Head of caudate nucleus (tissue), 42 donors: ENCODE measurements around the gene RBBP8.

Experiments used
- DNase-seq, 42 donors: peaks; one replicate each; pipeline versions ENCODE4 v3.0.0 to v3.0.0-alpha.2; 2020 to 2021; ENCODE audit warnings: mixed read lengths in 7 of 42
- intact Hi-C: fragments of 100-400 bp; cut with DNase I; formaldehyde crosslinking; loops from one replicate; pipeline ENCODE4 v1.15.0; 2022

The RBBP8 gene

DNA sequence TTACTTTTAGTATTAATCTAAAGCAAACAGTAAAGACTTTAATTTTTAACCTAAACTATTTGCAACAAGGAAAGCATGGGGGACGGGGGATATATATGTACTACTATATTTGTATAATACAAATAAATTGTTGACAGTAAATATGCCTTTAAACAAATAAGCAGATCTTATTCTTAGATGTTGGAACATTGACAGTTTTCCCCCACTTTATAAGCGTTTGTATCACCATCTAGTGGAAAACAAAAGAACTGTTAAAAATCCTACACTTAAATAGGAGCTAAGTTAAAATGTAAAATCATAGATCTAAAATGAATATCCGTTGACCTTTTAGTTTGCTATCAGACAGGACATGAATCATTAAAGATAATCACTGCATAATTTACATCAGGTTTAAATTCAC lies 50.0 kb downstream of the RBBP8 start:
- intact Hi-C loops: no loop called here
- no peak for DNase-seq

DNA sequence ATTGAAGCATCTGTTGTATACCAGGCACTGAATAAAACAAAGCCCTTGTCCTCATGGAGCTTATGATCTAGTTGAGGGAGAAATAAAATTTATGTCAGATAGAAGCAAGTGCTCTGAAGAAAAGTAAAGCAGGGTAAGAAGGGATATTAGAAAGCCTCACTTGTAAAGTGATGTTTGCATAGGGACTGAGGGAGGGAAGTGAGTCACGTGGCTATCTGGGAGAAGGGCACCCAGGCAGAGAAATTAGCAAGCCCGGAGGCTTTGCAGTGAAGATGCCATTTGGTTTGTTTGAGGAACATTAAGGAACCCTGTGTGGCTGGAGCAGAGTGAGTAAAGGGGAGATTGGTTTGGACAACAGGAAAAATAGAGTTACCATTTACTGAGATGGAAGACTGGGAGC lies 52.1 kb downstream of the RBBP8 start:
- intact Hi-C loops: loop anchor here (5.0 kb wide), 1 partner anchor 183 kb away; no protein-coding TSS in a partner anchor
- no peak for DNase-seq

DNA sequence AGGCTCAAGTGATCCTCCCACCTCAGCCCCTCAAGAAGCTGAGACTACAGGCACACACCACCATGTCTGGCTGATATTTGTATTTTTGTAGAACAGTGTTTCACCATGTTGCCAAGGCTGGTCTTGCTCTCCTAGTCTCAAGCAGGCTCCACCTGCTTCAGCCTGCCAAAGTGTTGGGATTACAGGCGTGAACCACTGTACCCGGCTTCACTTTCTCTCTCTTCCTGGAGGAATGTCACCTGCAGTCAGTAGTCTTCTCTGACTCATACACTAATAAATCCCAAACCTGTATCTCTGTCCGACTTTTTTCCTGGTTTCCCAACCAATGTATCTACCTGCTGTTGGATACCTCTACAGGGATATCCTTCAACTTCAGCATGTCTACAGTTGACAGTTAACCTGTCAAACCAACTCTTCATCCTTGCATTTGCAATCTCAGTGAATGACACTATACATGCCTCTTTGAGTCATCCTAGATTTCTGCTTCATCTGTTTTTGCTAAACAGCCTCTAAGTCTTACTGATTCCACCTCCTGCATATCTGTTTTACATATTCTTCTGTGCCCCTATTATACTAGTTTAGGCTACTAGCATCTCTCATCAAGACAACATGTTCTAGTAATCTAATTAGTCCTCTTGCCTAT lies 54.5 kb downstream of the RBBP8 start:
- no peak for DNase-seq
- intact Hi-C loops: loop anchor here (5.0 kb wide), 1 partner anchor 185 kb away; no protein-coding TSS in a partner anchor

DNA sequence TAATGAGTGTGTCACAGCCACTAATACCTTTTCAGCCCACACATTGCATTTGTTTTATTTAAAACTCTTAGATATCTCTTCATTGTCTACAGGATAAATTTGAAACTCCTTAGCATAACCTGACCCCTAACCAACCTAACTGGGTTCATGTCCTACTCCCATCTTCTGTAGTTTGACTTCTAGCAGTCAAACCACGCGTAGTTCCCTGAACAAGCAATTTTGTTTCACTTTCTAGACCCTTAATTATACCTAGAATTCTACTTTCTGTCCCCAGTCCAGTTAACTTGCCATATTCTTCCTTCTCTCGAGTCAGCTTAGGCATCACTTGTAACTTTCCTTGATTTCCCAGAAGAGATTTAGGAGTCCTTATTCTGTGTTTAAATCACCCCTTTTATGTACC lies 55.1 kb downstream of the RBBP8 start:
- no peak for DNase-seq
- intact Hi-C loops: loop anchor here (5.0 kb wide), 1 partner anchor 186 kb away; no protein-coding TSS in a partner anchor

DNA sequence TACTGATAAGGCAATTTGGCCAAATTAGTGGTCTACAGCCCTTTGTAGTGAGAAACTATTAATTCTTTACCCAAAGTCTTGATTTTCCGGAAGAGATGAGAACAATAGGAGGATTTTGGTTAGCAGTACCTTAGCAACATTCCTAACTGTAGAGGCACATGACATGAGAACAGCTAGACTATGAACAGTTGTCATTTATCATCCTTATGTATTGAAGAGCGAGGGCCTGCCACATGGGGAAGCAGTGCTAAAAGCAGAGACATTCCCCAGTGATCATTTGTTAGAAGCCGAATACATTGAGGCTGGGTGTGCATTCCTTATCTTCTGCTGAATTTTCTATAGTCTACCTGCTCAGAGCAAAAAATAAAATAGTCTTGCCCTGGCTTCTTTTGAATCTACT lies 65.2 kb downstream of the RBBP8 start:
- intact Hi-C loops: no loop called here

DNA sequence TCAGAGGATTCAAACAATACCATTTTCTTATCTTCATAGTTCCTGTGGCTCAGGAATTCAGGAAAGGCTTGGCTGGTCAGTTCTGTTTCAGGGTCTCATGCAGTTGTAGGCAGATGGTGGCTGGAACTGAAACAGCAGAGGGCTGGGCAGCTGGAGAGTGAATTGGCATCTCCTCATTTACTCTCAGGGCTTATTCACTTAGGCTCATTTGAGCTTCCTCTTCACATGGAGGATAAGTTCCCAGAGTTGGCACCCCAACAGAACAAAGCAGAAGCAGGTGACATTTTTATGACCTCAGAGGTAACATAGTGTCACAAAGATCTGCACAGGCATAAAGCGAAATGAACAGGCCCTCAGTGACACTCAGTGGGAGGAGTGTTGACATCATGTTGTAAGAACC lies 66.1 kb downstream of the RBBP8 start:
- DNase-seq: no peak
- intact Hi-C loops: no loop called here

More for the DNA sequence above, 65.2 kb downstream of the RBBP8 start:
- DNase-seq: no peak

DNA sequence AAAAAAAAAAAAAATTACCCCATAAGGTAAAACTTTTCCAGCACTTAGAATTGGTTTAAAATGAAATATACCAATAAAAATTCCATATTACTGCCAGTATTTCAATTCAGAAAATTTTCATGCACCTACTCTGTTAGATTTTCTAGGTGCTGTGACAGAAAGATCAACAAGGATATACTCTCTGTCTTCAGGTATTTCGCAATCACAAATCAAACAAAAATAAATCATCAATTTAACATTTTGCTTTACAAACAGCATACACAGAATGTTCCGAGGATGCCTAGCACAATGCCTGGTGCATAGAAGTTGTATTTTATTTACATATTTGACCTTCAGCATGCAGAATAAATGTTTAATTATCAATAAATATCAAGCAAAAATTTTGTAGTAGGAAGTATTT lies 66.5 kb downstream of the RBBP8 start:
- intact Hi-C loops: no loop called here
- DNase-seq: no peak

DNA sequence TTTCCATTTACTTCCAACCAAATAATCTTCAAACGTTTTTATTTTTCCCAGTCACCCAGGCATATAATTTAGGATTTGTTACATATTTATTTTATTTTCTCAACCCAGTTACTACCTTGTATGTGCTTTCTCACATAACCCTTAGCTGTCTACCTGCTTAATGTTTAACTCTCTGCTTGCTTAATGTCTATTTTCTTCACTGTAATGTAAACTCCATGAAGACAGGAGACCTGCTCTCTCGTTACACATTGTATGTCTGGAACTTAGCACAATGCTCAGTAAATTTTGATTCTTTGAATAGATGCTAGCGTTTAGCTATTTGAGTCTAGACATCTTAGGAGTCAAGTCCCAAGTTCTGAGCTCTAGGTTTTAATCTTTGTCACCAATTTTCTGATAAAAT lies 70.2 kb downstream of the RBBP8 start:
- DNase-seq: no peak
- intact Hi-C loops: no loop called here

DNA sequence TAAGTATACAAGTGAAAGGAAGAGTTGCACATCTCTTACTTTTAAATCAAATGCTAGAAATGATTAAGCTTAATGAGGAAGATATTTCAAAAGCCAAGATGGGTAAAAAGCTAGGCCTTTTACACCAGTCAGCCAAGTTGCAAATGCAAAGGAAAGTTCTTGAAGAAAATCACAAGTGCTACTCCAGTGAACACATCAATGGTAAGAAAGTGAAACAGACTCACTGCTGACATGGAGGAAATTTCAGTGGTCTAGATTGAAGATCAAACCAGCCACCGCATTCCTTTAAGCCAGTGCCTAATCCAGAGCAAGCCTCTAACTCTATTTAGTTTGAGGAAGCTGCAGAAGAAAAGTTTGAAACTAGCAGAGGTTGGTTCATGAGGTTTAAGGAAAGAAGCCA lies 79.1 kb downstream of the RBBP8 start:
- no peak for DNase-seq
- intact Hi-C loops: no loop called here

DNA sequence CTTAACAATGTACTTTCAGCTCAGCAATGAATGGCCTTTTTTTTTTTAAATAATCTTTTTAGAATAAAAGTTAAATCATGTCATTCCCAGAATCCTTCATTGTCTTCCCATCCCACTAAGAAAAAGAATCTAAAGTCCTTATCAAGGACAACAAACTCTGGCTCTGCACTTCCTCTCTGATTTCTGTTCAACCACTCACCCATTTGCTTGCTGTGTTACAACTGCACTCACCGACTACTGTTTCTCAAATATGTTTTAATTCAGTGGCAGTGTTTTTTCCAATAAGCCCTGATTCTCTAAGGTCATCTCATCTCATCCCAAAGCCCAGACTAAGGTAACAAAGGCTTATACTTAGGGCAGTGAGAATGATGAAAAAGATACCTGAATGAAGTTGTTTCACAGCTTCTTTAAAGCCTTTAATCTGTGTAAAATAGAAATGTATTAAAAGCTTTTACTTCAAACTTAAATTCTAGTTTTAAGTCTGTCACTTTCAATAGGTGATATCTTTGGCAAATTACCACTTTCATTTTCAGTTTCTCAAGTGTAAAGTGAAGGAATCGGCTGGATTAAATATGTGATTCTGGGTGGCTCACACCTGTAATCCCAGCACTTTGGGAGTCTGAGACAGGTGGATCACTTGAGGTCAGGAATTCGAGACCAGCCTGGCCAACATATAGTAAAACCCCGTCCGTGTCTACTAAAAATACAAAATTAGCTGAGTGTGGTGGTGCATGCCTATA lies 87.6 kb downstream of the RBBP8 start:
- intact Hi-C loops: no loop called here

DNA sequence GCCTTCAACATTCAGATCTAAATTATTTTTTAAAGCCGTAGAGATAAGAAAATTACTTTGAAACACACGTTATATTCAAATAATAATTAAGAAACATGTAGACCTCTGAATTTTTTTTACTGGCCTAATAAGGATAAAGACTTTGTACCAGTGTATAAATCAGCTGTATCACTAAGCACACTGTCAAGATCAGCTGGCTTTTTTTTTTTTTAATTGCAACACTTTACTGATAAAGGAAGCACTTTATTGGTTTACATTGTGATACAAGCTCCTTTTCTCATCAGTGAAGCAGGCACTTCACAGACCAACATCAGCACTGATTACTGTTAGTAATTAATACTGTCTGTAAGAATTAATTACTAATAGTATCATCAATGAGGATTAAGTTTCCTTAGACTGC lies 88.5 kb downstream of the RBBP8 start:
- intact Hi-C loops: no loop called here
- no peak for DNase-seq

More for the DNA sequence above, 87.6 kb downstream of the RBBP8 start:
- no peak for DNase-seq

DNA sequence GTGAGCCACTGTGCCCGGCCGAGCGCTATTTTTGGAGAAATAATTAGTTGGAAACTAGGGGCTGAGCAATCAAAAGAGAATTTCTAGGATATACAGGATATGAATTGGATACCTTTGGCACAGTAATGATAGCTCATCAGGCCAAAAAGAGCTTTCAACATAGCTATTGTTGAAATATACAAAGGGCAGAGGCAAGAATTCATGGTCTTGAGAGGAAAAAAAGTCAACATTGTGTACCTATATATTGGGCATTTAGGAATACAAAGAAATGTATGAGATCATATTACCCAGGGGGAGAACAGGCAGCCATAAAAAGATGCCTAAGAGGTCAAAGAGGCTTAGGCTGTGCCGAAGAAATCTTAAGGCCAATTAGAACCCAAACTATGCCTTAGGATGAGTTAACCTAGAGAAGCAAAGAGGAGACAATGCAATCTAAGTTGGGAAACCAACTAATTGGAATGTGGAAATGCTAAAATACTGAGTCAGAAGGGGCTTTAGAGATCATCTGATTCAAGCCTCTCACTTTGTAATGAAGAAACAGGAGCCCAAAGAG lies 99.0 kb downstream of the RBBP8 start:
- intact Hi-C loops: no loop called here

DNA sequence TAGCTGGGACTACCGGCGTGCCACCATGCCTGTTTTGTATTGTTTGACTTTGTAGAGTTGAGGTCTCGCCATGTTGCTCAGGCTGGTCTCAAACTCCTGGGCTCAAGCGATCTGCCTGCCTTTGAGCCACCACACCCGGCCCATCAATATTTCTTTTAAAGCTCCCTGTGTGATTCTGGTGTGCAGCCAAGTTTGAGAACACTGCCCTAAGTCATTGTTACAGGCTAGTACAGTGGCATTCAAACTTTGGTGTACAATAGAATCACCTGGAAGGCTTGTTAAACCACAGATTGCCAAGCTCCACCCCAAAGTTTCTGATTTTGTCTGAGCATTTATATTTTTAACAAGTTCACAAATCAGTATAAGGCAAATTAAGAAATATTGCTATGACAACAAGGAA lies 99.9 kb downstream of the RBBP8 start:
- intact Hi-C loops: no loop called here
- DNase-seq: no peak

More for the DNA sequence above, 99.0 kb downstream of the RBBP8 start:
- no peak for DNase-seq

DNA sequence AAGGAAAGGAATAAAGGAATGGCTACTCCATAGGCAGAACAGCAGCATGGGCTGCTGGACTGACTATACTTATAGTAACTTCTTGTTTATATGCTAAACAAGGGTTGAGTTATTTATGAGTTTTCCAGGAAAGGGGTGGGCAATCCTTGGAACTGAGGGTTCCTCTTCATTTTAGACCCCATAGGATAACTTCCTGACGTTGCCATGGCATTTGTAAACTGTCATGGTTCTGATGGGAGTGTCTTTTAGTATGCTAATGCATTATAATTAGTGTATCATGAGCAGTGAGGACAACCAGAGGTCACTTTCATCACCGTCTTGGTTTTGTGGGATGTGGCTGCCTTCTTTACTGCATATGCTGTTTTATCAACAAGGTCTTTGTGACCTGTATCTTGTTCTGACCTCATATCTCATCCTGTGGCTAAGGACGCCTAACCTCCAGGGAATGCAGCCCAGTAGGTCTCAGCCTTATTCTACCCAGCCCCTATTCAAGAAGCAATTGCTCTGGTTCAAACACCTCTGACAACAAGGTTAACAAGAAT lies 103.6 kb downstream of the RBBP8 start:
- no peak for DNase-seq
- intact Hi-C loops: no loop called here

DNA sequence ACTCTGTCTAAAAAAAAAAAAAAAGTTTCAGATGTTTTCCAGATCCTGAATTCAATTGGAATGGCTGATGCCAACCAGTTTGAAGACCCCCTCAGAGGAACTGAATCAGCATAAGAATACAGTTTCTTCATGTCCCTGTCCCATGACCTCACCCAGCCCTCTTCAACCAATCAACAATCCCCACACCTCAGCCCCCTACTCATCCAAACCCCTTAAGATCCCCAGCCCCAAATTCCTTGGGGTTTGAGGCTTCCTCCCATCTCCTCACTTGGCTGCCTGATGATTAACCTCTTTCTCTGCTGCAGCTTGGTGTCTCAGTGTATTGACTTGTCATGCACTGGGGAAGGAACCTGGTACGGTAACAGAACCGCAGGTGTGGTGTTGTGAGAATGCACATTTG lies 104.5 kb downstream of the RBBP8 start:
- intact Hi-C loops: no loop called here
- DNase-seq: no peak

DNA sequence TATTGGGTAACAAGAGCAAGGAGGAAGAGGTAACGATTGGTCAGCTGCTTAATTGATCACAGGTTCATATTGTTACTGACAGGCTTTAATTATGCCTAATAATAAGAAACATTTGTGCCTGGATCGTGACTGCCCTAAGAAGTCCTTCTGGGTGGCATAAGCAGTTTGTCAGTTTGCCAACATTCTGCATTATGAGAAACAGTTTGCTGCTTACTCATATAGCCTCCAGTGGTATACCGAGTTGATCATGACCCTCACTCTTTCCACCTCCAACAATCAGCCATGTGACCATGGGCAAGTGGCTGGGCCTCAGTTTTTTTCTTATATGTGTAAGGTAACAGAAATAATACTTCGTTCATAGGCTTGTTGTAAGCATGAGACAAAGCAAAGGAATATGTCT lies 105.6 kb downstream of the RBBP8 start:
- DNase-seq: no peak
- intact Hi-C loops: no loop called here

DNA sequence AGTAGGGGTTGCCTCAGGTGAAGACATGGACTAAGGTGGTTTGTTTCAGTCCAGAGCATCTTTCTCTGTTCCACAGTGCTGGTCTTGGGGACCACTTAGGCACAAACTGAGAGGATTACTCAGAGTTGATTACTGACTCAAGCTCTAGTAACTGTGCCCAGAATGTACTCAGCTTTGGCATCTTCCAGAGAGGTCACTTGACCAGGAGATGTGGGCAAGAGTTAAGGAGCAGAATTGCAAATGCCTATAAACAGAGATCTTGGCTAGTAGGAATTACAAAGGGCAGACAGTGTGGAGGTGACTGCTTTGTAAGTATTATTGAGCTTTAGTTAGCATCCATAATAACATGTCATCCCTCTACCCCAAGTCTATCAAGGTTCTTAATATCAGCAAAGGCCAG lies 109.0 kb downstream of the RBBP8 start:
- no peak for DNase-seq
- intact Hi-C loops: no loop called here

DNA sequence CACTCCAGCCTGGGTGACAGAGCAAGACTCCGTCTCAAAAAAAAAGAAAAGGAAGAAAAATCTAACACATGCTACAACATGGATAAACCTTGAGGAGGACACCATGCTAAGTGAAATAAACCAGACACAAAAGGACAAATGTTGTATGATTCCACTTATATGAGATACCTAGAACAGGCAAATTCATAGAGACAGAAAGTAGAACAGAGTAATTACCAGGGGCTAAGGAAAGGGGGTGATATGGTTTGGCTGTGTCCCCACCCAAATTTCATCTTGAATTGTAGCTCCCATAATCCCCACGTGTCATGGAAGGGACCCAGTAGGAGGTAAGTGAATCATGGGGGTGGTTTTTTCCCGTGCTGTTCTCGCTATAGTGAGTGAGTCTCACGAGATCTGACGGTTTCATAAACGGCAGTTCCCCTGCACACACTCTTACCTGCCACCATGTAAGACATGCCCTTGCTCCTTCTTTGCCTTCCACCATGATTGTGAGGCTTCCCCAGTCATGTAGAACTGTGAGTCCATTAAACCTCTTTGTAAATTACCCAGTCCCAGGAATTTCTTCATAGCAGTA lies 110.8 kb downstream of the RBBP8 start:
- no peak for DNase-seq
- intact Hi-C loops: no loop called here

DNA sequence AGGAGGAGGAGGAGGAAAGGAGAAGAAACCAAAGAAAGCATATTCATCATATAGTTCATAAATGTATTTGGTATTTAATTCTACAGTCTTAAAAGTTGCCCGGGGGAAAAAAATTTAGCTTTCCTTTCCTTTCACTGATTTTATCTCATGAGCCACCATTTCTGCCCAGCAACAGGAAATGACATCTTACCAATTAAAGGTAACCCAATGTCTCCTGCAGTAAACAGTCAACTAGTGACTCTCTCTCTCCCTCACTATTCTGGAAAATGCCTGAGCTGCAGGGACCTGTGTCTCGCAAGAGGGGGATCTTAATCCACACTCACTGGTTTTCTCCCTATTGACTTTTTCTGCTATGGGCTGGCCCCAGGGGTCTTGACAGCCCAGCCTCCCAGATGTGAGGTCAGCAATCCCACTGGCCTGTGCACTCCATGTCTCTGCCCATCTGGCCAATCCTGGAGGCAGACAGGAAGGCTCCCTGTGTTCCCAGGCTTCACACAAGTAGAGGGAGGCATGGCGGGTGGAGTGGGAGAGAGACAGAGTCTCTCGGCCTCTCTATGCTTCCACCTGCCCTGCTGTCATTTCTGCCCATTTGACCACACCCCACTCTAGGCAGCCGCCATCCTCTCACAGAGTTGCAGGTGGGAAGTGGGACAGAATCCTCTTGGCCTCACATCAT lies 116.7 kb downstream of the RBBP8 start:
- intact Hi-C loops: loop anchor here (5.0 kb wide), 1 partner anchor 47 kb away; no protein-coding TSS in a partner anchor
- no peak for DNase-seq
